ENCODE measurements around the gene TRAPPC10.

The TRAPPC10 gene

DNA sequence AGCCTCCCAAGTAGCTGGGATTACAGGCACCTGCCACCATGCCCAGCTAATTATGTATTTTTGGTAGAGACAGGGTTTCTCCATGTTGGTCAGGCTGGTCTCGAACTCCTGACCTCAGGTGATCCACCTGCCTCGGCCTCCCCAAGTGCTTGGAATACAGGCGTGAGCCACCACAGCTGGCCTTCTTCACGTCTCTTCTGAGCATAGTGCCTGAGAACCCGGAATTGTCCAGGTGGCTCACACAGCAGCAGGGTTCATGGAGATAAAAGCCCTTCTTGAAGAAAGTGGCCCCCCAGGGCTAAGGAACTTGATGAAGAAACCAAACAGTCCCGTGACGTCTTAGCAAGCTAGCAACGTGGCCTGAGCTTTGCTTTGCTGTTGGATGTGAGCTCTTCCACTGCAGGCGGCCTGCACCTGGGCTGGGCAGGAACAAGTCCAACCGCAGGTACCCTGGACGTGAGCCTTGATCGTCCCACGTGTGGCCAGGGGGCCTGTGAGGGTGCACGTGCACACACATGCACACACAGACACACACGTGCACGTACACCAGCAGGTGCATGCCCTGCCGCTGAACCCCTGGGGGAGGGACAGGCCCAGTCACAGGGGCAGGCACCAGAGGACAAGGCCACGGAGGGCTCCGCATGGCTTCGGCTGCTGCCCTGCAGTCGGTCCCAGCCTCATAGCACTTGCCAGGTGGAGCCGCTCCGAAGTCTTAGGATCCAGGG is 23.4 kb upstream of the TRAPPC10 start:
- H2AFZ ChIP-seq (ENCODE audit: low read length), result no peak overlapping the region
- H3K36me3 ChIP-seq (ENCODE audit: insufficient read depth, low read length), result no peaks in the 10 kb centered on the region
- H3K4me1 ChIP-seq (ENCODE audit: insufficient read depth, low read length, poor library complexity, severe bottlenecking), result no peaks in the 10 kb centered on the region
- no peaks in the 10 kb centered on the region for H3K27me3 ChIP-seq (ENCODE audit: insufficient read depth, low read length, poor library complexity, severe bottlenecking)
- H3K79me2 ChIP-seq (ENCODE audit: insufficient read depth, low read length), result no peaks in the 10 kb centered on the region
- no peaks in the 10 kb centered on the region for H3K9me3 ChIP-seq (ENCODE audit: insufficient read depth, low read depth, low read length)
- no peak for TF ChIP-seq EZH2phosphoT487 (IDR thresholded peaks at IDR 0.05; ENCODE audit: borderline replicate concordance)
- TF ChIP-seq, protein P1, sequence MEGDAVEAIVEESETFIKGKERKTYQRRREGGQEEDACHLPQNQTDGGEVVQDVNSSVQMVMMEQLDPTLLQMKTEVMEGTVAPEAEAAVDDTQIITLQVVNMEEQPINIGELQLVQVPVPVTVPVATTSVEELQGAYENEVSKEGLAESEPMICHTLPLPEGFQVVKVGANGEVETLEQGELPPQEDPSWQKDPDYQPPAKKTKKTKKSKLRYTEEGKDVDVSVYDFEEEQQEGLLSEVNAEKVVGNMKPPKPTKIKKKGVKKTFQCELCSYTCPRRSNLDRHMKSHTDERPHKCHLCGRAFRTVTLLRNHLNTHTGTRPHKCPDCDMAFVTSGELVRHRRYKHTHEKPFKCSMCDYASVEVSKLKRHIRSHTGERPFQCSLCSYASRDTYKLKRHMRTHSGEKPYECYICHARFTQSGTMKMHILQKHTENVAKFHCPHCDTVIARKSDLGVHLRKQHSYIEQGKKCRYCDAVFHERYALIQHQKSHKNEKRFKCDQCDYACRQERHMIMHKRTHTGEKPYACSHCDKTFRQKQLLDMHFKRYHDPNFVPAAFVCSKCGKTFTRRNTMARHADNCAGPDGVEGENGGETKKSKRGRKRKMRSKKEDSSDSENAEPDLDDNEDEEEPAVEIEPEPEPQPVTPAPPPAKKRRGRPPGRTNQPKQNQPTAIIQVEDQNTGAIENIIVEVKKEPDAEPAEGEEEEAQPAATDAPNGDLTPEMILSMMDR (conservative IDR thresholded peaks at IDR 0.05; ENCODE audit: low read length), result no peak
- no peaks in the 10 kb centered on the region for H3F3A ChIP-seq (ENCODE audit: low read depth)
- no peak overlapping the region for H3K4me3 ChIP-seq (ENCODE audit: low read length, poor library complexity, severe bottlenecking)
- H3K4me2 ChIP-seq (ENCODE audit: low read depth, low read length, poor library complexity, severe bottlenecking), result no peak overlapping the region
- H4K20me1 ChIP-seq (ENCODE audit: insufficient read depth, low read length, poor library complexity, severe bottlenecking), result no peaks in the 10 kb centered on the region
- H3K9ac ChIP-seq (ENCODE audit: low read depth, low read length, poor library complexity, severe bottlenecking), result no peak overlapping the region
- H3K9me2 ChIP-seq (replicated peaks; ENCODE audit: low read depth, low read length), result no peaks in the 10 kb centered on the region

DNA sequence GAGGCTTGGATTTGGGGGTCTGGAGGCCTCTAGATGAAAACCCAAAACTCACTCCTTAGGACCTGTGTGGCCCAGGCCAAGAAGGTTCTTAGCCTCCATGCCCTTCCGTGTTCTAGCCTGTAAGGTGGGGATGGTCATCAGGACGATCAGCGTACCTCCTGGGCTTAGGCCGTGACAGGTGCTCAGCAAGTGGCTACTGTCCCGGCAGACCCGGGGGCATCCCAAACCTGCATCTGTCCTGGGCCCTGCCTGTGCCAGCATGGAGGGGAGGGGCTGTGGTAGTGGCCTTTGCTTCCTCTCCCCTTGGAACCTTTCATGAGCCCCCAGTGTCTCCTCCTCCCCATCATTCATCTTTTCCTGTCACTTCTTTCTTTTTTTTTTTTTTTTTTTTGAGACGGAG is 22.7 kb upstream of the TRAPPC10 start:
- Histone ChIP-seq H3K36me3 (ENCODE audit: insufficient read depth, low read length) (no peaks in the 10 kb centered on the region), H3K4me3 (ENCODE audit: low read length, poor library complexity, severe bottlenecking) (no peak overlapping the region), H3K4me2 (ENCODE audit: low read depth, low read length, poor library complexity, severe bottlenecking) (no peak overlapping the region), H3K9ac (ENCODE audit: low read depth, low read length, poor library complexity, severe bottlenecking) (no peak overlapping the region), H3K4me1 (ENCODE audit: insufficient read depth, low read length, poor library complexity, severe bottlenecking) (no peaks in the 10 kb centered on the region), H2AFZ (ENCODE audit: low read length) (no peak overlapping the region), H3K9me2 (replicated peaks; ENCODE audit: low read depth, low read length) (no peaks in the 10 kb centered on the region), H3K9me3 (ENCODE audit: insufficient read depth, low read depth, low read length) (no peaks in the 10 kb centered on the region), H4K20me1 (ENCODE audit: insufficient read depth, low read length, poor library complexity, severe bottlenecking) (no peaks in the 10 kb centered on the region), H3F3A (ENCODE audit: low read depth) (no peaks in the 10 kb centered on the region), H3K27me3 (ENCODE audit: insufficient read depth, low read length, poor library complexity, severe bottlenecking) (no peaks in the 10 kb centered on the region), H3K79me2 (ENCODE audit: insufficient read depth, low read length) (no peaks in the 10 kb centered on the region)
- TF ChIP-seq EZH2phosphoT487 (IDR thresholded peaks at IDR 0.05; ENCODE audit: borderline replicate concordance), result no peak
- TF ChIP-seq, protein P1 (conservative IDR thresholded peaks at IDR 0.05; ENCODE audit: low read length), result no peak

DNA sequence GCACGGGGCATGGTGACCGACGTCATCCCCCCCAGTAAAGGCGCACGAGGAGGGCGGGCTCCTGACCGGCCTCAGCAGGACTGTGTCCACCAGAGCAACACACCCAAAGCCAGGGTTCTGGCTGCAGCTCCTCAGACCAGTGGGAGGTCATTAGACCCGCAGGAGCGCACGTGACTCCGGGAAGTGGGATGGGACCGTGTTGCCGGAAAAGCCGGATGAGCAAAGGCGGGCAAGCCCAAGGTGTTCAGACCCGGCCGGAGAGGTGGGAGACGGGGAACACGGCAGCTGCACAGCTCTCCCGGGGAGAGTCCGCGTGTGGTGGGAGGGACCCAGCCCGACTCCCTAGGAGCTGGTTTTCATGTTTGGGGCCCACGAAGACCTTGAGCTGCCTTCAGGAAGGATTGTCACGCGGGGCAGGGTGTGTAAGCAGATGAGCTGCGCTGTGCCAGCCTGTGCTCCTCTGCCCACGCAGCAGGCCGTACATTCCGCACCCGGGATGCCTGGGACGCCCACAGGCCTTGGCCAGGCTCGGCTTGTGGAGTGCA is 20.6 kb upstream of the TRAPPC10 start:
- no peak overlapping the region for H3K4me3 ChIP-seq (ENCODE audit: low read length, poor library complexity, severe bottlenecking)
- no peaks in the 10 kb centered on the region for H4K20me1 ChIP-seq (ENCODE audit: insufficient read depth, low read length, poor library complexity, severe bottlenecking)
- no peaks in the 10 kb centered on the region for H3F3A ChIP-seq (ENCODE audit: low read depth)
- TF ChIP-seq EZH2phosphoT487 (IDR thresholded peaks at IDR 0.05; ENCODE audit: borderline replicate concordance), result no peak
- TF ChIP-seq, protein P1 (conservative IDR thresholded peaks at IDR 0.05; ENCODE audit: low read length), result no peak
- H3K9me2 ChIP-seq (replicated peaks; ENCODE audit: low read depth, low read length), result no peaks in the 10 kb centered on the region
- no peaks in the 10 kb centered on the region for H3K36me3 ChIP-seq (ENCODE audit: insufficient read depth, low read length)
- no peaks in the 10 kb centered on the region for H3K4me1 ChIP-seq (ENCODE audit: insufficient read depth, low read length, poor library complexity, severe bottlenecking)
- H3K9ac ChIP-seq (ENCODE audit: low read depth, low read length, poor library complexity, severe bottlenecking), result no peak overlapping the region
- H3K27me3 ChIP-seq (ENCODE audit: insufficient read depth, low read length, poor library complexity, severe bottlenecking), result no peaks in the 10 kb centered on the region
- H3K79me2 ChIP-seq (ENCODE audit: insufficient read depth, low read length), result no peaks in the 10 kb centered on the region
- H3K9me3 ChIP-seq (ENCODE audit: insufficient read depth, low read depth, low read length), result no peaks in the 10 kb centered on the region
- no peak overlapping the region for H3K4me2 ChIP-seq (ENCODE audit: low read depth, low read length, poor library complexity, severe bottlenecking)
- no peak overlapping the region for H2AFZ ChIP-seq (ENCODE audit: low read length)
